Activated T-cell treated with anti-CD3 and anti-CD28 coated beads for 4 hours (primary cell): ENCODE results near the gene PITRM1.
"Not testable (repeated sequence)": the region's sequence is repeated elsewhere in the genome, so short reads cannot be mapped to it uniquely, and the experiment has no call there.

Experiments used
- DNase-seq: peaks from one replicate; pipeline ENCODE4 v3.0.0-alpha.2; 2020

PITRM1 gene

GRCh38 chr10:3196958-3197347 is 24.4 kb upstream of the PITRM1 start:
- no peak for DNase-seq

GRCh38 chr10:3196482-3196881 is 23.9 kb upstream of the PITRM1 start:
- DNase-seq, result no peak

GRCh38 chr10:3195726-3196125 is 23.1 kb upstream of the PITRM1 start:
- DNase-seq, result no peak

GRCh38 chr10:3195286-3195685 is 22.7 kb upstream of the PITRM1 start:
- no peak for DNase-seq

GRCh38 chr10:3194871-3195270 is 22.3 kb upstream of the PITRM1 start:
- DNase-seq, result no peak

GRCh38 chr10:3193751-3194150 is 21.2 kb upstream of the PITRM1 start:
- DNase-seq, result no peak

GRCh38 chr10:3192856-3193635 is 20.5 kb upstream of the PITRM1 start:
- DNase-seq, result peak; percentile 44

GRCh38 chr10:3190817-3191216 is 18.2 kb upstream of the PITRM1 start:
- no peak for DNase-seq

- DNase-seq, result not testable (repeated sequence)
Observed at GRCh38 chr10:3187229-3187628, 14.6 kb upstream of the PITRM1 start.

- DNase-seq, result peak; percentile 31
Observed at GRCh38 chr10:3186368-3186767, 13.8 kb upstream of the PITRM1 start.

- no peak for DNase-seq
Observed at GRCh38 chr10:3185386-3185785, 12.8 kb upstream of the PITRM1 start.

- no peak for DNase-seq
Observed at GRCh38 chr10:3180355-3181025, 7.9 kb upstream of the PITRM1 start.

- no peak for DNase-seq
Observed at GRCh38 chr10:3179174-3179573, 6.6 kb upstream of the PITRM1 start.

GRCh38 chr10:3178042-3178441 is 5.5 kb upstream of the PITRM1 start:
- DNase-seq, result no peak

- DNase-seq, result no peak
Observed at GRCh38 chr10:3173171-3173878, 743 bp upstream of the PITRM1 start.

- DNase-seq, result peak; percentile 54
Observed at GRCh38 chr10:3172081-3172445, 519 bp downstream of the PITRM1 start.

- DNase-seq, result not testable (repeated sequence)
Observed at GRCh38 chr10:3171488-3171887, 1.1 kb downstream of the PITRM1 start.

- no peak for DNase-seq
Observed at GRCh38 chr10:3169673-3170072, 2.9 kb downstream of the PITRM1 start.

GRCh38 chr10:3169271-3169670 is 3.3 kb downstream of the PITRM1 start:
- no peak for DNase-seq

- DNase-seq, result no peak
Observed at GRCh38 chr10:3167611-3168330, 4.8 kb downstream of the PITRM1 start.

- DNase-seq, result no peak
Observed at GRCh38 chr10:3166496-3167290, 5.9 kb downstream of the PITRM1 start.

- no peak for DNase-seq
Observed at GRCh38 chr10:3165196-3165595, 7.4 kb downstream of the PITRM1 start.
